HG03457 (cell line): ENCODE measurements around the gene TIE1.

Experiments used
- ATAC-seq: cut with Tn5 transposase; IDR thresholded peaks from one replicate; pipeline ENCODE4 v1.9.1; 2021; ENCODE audit warnings: moderate number of reproducible peaks; ENCODE audit not compliant: unreplicated experiment

The TIE1 gene

DNA sequence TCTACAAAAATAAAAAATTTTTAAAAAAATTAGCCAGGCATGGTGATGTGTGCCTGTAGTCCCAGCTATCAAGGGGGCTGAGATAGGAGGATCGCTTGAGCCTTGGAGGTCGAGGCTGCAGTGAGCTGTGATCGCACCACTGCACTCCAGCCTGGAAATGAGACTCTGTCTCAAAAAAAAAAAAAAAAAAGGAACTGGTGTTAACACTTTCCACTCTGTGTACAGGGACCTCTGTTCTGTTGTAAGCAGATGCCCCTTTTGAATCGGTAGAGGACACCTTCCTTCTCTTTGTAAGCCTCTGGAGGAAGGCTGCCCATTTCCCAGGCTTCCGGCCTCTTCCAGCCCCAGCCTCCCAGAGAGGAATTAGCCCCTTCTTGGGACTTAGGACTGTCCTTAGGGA is 8.1 kb upstream of the TIE1 start:
- no peak for ATAC-seq

DNA sequence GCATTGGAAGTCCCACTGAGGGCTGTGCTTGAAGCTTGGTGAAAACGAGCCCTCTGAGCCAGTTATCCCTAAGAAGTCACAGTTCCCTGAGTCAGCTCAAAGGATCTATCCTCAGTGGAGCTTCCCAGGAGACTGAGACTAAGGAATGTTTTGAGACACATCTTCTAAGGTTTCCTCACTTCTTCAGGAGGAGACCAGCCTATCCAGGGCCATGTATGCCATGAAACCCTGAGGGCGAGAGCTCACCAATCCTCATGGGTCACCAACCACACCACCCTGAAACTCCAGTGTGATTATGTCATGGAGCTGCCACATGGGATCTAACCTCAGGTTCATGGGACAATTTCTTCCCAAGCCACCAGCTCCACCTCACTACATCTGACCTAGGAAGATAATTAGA is 7.6 kb upstream of the TIE1 start:
- no peak for ATAC-seq

DNA sequence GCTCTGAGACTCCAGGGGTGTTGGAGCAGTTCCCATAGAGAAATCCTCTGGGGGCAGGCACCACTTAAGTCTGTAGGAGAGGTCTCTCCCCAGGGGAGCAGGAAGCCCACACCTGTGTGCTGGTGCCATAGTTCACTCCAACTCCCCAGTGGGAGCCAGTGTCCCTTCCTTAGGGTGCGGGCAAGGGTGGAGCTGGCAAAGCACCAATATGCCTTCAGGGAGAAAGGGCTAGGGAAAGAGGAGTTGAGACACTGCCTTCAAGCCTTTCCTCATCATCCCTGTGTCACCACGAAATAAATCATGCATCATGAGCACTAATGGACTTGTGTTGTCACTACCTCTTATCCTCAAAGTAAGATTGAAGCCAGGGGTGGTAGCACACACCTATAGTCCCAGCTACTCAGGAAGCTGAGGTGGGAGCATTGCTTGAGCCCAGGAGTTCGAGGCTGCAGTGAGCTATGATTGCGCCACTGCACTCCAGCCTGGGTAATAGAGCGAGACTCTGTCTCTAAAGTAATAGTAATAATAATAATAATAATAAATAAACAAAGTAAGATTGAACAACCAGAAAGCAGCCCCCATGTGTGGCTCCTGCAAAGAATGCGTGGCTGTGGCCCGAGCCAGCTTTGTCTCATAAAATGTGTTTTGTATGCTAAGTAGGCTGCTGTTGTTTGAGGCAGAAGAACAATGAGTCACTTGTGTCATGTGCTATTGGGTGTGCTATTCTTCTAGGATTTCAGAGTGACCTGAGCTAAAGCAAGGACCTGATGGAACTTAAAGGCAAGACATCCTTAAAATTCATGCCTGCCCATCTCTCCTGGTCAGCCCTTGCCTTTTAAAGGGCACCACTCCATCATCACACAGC is 6.7 kb upstream of the TIE1 start:
- no peak for ATAC-seq

DNA sequence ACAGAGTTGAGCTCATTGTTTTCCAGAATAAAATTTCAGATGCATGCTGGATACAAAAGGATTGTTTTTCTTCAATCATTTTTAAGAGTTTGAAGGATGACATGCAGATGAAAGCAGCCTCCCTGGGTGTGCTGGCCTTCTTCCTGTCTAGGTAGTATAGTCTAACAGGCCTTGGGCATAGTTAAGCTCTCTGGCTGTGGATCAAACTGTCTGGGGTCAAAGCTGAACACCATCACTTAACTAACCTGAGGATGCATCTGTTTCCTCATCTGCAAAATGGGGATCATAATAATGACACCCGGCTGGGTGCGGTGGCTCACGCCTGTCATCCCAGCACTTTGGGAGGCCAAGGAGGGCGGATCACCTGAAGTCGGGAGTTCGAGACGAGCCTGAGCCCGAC is 6.0 kb upstream of the TIE1 start:
- ATAC-seq: no peak

DNA sequence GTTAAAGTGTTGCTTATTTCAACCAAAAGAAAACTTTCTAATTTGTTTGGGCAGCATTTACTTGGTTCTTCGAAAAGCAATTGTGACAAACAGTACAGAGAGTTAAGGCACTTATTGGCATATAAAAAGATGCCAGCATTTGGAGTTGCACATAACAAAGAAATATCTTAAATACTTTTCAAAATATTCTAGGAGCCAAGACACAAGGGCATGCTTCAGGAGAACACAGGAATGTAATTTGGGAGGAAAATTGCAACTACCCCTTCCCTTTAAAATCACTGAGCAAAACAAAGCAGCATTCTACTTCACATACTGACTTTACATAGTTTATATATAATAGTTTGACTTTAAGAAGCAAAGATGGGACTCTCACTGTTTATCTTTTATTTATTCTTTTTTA is 4.6 kb upstream of the TIE1 start:
- ATAC-seq: no peak

DNA sequence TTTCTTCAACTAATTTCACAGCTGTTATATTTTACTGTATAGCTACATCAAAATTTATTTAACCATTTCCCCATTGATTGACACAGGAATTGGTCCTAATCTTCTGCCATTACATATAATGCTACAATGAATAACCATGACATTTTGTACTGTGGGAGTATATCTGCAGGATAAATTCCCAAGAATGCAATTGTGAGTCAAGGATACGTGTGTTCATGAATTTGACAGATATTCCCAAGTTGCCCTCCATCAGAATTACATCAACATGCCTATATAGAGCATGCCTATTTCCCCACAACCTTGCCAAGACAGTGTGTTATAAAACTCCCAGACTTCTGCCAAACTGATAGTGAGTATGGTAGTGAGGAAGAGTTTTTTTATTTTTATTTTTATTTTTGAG is 2.7 kb upstream of the TIE1 start:
- no peak for ATAC-seq

DNA sequence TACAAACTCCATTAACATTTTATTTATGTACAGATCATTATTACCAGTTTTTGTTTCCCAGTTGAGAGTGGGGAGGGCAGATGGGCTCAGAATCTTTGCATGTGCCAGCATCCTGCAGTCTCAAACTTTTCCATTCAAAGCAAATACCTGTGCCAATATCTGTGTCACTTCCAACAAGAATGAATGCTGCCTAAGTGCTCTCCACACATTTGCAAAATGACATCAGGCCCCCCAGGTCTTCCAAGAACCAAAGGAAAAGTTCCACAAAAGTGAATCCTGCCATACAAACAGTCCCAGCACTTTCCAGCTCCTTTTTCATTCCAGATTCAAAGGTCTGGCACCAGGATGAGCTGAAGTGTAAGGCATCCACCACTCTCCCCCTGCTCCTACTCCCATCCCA is 1.7 kb upstream of the TIE1 start:
- no peak for ATAC-seq

DNA sequence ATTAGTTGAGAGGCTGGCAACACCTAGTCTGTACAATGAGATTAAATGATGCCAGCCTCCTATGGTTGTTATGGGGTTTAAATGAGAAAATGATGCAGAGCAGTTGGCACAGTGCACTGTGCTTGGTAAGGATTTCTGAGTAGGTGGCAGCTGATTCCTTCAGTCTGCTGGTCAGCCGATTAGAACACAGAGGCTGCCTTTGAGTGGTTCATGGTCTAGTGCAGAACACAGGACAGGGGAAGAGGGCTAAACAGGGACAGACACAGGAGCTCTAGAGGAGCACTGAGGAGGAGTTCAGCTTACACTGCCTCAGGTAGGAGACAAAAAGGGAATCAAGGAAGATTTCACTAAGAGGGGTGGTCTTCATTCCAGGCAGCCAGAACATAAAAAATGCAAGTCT is 1.4 kb downstream of the TIE1 start:
- ATAC-seq: no peak

DNA sequence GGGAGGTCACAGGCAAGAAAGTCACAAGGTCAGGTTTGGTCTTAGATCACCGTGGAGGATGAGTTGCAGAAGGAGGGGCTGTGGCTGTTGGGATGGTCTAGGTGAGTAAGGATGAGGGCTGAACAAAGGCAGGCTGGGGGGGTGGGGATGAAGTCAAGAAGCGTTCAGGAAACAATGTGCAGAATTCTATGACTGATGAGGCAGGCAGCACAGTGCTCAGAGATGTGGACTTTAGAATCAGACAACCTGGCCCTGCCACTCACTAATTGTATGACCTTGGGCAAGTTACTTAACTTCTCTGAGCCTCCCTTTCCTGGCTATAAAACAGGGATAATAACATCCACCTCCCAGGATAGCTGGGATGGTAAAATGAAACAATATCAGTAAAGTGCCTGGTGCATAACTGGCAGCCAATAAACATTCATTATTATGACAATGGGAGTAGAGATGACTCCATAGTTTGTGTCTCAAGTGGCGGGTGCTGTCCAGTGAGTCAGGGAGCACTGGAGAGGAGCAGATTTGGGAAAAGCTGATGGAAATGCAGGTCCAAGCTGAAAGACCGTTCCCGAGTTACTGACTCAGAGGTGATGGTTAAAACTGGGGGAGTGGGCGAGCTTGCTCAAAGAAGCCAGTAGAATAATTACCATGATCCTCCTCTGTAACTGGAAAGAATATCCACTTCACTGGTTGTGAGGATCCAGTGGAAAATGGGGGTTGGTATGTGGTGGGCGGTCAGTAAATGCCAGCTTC is 2.1 kb downstream of the TIE1 start:
- ATAC-seq: no peak

DNA sequence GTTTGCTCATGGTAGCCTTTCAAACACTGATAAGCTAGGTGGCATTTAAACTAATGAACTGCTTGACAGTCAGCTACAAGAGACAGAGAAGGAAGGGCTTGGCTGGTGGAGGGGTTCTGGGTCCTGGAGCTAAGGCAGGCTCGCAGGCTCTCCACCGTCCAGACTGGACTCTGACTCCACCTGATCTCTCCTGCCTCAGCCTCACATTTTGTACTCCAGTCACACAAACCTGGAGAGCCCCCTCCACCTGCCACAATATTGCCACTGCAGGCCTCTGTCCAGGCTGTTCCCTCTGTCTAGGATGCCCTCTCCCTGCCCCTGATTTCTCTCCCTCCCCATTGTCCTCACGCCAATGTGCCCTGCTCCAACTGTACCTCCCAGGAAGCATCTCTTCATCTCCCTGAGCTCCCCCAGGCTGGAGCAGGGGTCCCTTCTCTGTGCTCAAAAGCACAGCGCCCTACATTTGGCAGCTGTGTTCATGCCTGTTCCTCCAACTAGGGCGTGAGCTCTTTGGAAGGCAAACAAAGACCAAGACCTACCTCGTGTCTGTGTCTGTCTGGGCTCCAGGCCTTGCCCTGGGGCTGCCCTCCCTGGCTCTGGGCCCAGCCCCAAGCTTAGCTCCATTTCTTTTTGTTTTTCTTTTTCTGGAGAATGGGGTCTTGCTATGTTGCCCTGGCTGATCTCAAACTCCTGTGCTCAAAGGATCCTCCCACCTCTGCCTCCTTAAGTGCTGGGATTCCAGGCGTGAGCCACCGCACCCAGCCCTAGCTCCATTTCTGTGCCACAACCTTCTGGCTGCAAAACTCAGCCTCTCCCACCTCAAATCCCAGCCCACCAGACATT is 2.9 kb downstream of the TIE1 start:
- no peak for ATAC-seq

DNA sequence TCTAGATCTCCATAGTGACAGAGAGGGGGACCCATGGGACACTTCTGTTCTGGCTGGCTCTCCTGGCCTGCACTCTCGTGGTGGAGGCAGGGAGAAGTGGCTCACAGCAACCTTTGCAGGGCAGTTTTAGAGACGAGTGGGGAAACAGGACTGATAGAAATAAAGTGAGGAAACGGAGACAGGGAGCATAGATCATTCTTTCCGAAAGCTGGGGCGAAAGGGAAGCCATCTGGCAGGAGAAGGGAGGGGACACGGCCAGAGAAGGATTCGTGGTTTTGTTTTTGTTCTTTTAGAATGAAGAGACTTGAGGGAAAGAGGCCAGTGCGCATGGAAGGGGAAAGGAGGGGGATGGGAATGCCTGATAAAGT is 3.5 kb downstream of the TIE1 start:
- ATAC-seq: no peak

DNA sequence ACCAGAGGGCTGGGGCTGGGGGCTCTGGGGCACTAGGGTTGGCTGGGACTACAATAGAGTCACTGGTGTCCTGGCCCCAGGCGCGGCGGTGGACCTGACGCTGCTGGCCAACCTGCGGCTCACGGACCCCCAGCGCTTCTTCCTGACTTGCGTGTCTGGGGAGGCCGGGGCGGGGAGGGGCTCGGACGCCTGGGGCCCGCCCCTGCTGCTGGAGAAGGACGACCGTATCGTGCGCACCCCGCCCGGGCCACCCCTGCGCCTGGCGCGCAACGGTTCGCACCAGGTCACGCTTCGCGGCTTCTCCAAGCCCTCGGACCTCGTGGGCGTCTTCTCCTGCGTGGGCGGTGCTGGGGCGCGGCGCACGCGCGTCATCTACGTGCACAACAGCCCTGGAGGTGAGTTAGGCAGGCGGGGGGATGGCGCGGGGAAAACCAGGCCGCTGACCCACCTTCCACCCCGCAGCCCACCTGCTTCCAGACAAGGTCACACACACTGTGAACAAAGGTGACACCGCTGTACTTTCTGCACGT is 4.1 kb downstream of the TIE1 start:
- ATAC-seq: no peak

DNA sequence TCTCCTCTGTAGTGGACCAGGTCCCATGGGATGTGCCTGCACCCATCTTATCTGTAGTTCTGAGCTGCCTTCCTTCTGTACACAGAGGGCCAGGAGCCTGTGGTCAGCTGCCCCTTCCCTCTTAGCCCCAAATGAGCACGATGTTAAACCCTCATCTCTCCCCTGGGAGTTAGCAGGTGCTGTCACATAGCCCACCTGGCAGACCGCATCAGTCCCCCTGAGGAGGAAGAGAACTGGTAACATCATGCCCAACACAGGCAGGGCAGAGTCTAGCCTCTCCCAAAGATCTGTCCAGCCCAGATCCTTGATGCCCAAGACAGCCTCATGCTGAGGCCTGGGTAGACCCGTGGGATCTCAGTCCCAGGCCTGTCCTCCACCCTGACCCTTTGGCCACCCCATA is 4.7 kb downstream of the TIE1 start:
- no peak for ATAC-seq

DNA sequence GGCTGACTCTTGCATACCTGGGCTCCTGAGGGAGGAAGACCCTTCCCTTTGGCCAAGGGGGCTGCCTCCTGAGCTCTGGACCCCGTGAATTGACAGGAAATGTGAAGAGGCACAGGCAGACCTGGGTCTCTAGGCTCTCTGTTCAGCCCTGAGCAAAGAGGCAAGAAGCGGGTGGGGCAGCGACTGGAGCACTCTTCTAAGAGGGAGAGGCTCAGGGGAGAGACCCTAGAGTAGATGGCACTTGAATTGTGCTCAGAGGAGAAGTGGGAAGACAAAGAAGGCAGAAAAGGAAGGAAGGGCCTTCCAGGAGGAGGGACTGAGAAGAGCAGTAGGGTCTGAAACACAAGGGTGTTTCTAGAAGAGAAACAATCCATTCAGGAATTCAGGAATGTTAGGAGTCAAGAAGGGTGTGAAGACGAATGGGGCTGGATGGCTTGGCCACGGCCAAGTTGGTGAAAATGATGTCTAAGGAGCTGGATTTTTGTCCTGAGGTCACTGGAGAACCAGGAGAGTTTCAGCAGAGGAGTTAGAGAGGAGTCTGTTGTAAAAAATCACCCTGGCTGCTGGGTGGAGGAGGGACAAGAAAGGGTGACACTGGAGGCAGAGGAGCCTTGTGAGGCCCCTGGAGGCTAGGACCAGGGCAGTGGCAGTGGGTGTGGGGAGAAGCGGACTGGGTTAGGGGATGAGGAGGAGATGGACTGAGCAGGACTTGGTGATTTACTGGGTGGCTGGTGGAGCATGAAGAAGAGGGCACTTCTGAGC is 5.3 kb downstream of the TIE1 start:
- ATAC-seq: no peak

DNA sequence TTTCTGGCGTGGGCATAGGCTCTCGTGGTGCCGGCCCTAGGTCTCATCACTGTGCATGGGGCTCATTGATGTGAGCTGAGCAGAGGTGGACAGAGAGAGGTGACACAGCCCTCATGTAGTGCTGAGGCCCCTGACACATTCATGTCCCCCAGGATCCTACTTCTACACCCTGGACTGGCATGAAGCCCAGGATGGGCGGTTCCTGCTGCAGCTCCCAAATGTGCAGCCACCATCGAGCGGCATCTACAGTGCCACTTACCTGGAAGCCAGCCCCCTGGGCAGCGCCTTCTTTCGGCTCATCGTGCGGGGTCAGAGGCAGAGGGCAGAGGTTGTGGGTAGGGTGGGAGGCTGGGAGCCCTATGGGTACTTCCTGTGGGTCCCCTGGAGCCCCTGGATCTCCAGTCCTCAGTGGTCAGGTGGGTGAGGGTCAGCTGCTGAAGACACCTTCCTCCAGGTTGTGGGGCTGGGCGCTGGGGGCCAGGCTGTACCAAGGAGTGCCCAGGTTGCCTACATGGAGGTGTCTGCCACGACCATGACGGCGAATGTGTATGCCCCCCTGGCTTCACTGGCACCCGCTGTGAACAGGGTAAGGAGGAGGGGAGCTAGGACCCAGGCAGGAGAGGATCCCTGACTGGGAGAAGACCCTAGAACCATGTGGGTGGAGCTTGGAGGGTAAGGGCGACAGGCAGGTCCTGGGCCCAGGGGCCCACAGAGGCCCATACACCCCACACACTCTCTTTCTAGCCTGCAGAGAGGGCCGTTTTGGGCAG is 6.1 kb downstream of the TIE1 start:
- ATAC-seq: no peak

DNA sequence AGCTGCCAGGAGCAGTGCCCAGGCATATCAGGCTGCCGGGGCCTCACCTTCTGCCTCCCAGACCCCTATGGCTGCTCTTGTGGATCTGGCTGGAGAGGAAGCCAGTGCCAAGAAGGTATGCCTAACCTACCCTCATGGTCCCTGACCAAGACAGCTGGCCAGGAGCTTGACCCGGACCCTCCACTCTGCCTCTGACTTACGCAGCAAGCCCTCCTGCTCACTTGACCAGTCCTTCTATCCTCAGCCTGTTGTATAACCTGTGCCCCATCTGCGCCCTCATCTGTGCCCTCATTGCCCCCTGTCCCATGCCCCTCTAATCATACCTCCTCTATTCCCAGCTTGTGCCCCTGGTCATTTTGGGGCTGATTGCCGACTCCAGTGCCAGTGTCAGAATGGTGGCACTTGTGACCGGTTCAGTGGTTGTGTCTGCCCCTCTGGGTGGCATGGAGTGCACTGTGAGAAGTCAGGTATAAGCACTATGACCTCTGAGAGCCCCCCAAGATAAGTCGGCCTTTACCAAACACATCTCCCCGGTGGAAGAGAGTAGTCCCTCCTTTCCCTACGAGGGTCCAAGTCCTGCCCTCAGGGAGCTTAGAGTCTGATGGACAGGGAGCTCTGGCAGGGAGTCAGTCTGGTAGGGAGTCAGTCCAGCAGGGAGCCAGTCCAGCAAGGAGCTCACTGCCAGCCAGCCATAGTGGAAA is 6.8 kb downstream of the TIE1 start:
- ATAC-seq: no peak

DNA sequence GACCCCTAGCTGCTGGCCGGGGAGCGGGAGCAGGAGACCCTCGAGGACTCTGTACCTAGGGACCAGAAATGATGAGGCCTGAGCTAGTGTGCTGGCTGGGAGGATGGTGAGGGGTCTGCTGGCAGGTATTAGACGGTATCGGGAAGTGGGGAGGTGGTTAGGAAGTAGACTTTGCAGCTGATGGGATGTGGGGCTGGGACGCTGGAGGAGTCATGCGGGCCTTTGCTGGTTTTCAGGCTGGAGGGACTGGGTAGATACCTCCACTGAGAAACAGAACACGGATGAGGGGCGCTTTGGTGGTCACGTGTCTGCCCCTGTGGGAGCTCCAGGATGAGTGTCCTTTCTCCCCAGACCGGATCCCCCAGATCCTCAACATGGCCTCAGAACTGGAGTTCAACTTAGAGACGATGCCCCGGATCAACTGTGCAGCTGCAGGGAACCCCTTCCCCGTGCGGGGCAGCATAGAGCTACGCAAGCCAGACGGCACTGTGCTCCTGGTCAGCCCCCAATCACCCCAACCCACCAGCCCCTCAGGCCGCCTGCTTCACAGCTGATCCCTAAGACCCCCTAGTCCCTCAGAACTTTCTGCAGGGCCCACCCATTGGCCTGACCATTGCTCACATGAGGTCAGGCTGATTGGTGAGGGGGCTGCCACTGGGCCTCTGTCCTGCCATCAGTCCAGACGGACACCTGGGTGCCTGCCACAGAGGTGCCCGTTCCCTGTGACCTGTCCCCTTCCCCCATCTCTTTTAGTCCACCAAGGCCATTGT is 8.0 kb downstream of the TIE1 start:
- no peak for ATAC-seq

DNA sequence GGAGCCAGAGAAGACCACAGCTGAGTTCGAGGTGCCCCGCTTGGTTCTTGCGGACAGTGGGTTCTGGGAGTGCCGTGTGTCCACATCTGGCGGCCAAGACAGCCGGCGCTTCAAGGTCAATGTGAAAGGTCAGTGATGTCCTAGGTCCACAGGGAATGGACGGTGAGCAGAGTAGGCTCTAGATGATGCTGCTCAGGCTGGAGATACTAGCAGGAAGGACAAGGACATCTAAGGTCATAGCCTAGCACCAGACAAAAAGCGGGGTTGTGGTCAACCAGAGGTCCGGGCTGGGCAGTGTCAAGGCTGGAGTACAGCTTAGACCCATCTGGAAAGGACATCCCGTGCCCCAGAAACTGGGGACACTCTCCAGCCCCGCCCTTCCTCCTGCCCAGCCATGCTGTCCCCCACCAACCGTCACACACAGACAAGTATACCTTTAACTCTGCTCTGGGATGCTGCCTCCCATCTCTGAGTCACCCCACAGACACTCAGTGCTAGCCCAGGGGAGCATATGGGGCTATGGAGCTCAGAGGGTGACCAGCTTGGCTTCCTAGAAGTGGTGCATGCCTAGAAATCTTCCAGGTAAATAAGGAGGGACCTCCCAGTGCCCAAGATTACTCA is 8.7 kb downstream of the TIE1 start:
- no peak for ATAC-seq
